Cardiac fibroblast (primary cell): ENCODE results near the gene CD9.
A peak's percentile ranks its signal among the peaks of the same experiment; 100 is the strongest.

Experiments
- DNase-seq, 2 donors: peaks; one replicate each; pipeline versions ENCODE4 v3.0.0 to v3.0.0-alpha.2; 2010; ENCODE audit warnings: low read depth in 2 of 2
- H3K4me3 ChIP-seq, 2 donors: replicated peaks in 1 of 2; 1 replicate in 1 of 2; 2 replicates in 1 of 2; pipeline ENCODE4 v1.5.1; 2011; ENCODE audit warnings: low read depth in 2 of 2, low read length in 2 of 2, mild to moderate bottlenecking in 2 of 2, moderate library complexity in 1 of 2
- TF ChIP-seq, protein P1 (sequence below): IDR thresholded peaks from one replicate; pipeline ENCODE4 v1.5.1; 2011; ENCODE audit warnings: low read depth, mild to moderate bottlenecking, low read length, inconsistent platforms

CD9 gene

DNA sequence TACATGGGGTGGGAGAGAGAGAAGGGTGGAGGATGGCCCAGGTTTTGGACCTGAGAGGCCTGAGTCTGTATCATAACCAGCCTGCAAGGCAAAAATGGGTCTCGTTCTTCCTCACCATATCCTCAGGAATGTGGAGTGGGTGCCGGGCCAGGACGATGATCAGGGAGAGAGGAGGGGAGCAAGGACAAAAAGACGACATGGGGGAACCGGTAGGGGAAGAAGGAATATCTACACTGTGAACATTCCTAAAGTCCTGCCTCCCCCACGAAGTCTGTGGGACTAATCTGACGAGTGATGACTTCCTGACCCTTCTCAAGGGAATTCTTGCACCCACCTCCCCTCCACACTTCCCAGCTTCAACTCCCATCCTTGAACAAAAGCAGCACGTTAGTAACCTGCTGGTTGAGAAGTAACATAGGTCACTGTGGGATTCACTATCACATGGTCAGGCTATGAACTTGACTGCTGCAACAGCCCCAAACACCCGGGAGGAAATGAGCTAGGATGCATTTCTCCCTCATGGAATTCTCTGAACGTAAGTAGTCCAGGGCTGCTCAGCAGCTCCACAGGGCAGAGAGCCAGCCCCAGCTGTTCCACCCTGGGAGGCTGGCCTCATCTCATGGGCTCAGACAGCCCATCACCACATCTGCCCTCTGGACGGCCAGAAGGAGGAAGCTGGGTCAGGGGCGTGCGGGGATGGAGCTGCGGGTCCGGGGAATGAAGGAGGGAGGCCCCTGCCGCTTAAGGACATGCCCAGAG lies 38.9 kb upstream of the CD9 start:
- peak; percentile 73 to 96 for DNase-seq
- no peak overlapping the region for H3K4me3 ChIP-seq
- TF ChIP-seq, protein P1, sequence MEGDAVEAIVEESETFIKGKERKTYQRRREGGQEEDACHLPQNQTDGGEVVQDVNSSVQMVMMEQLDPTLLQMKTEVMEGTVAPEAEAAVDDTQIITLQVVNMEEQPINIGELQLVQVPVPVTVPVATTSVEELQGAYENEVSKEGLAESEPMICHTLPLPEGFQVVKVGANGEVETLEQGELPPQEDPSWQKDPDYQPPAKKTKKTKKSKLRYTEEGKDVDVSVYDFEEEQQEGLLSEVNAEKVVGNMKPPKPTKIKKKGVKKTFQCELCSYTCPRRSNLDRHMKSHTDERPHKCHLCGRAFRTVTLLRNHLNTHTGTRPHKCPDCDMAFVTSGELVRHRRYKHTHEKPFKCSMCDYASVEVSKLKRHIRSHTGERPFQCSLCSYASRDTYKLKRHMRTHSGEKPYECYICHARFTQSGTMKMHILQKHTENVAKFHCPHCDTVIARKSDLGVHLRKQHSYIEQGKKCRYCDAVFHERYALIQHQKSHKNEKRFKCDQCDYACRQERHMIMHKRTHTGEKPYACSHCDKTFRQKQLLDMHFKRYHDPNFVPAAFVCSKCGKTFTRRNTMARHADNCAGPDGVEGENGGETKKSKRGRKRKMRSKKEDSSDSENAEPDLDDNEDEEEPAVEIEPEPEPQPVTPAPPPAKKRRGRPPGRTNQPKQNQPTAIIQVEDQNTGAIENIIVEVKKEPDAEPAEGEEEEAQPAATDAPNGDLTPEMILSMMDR, result no peak

DNA sequence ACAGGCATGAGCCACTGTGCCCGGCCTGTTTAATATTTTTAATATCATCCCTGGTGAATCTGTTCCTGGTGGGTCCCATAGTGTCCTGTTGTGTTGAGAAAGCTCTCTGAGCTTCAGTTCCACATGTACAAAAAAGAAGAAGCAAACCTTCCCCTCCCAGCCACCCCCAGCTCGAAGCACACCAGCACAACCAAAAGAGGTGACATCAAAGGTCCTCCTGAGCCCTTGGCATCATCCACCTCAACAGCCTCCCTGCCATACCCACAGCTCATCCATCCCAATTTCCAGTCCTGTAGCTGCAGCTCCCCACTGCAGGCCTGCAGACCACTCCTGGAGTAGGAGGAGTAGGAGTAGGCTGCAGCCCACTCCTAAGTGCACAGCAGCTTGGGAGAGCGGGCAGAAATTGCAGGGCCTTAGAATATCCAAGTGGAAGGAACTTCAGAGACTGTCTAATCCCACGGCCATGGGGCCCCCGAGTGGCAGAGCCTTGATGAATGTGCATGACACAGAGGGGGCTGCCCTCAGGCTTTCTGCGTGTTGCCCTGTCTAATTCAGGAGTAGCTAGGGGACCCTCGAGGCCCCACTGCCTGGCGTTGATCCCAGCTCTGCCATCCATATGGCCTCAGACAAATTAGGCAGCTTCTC lies 36.7 kb upstream of the CD9 start:
- no peak for DNase-seq
- no peak overlapping the region for H3K4me3 ChIP-seq
- TF ChIP-seq, protein P1, result no peak

DNA sequence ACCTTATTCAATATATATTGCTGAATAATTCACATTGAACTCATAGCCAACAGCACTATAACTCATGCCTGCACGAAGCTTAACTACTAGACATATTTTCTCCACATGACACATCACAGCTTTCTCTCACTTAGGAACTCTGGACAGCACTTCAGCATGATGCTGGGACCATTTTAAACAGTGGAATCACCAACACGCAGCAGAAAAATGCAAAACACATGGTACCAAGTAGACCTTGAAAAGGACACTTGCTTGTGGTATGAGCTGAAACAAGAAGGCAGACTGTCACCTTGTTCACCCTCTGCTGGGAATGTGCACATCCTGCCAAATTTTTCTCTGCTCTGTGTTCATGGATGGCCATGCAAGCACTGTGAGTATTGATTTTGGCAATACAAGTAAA lies 34.8 kb upstream of the CD9 start:
- TF ChIP-seq, protein P1, result no peak
- H3K4me3 ChIP-seq, result no peak overlapping the region
- DNase-seq, result no peak

DNA sequence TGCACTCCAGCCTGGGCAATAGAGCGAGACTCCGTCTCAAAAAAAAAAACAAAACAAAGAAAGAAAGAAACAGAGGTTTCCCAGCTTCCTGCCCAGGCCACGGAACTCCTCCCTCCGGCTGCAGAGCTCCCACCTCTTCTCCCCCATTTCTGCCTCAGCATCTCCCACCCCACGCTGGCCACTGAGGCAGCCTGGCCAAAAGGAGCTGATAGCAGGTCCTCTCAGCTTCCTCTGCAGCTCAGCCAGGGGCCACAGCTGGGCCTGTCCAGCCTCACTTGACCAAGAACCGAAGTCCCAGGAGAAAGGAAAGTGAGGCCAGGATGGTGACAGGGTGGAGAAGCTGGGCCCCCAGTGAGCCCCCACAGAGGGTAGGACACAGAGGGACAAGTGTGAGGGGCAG lies 33.4 kb upstream of the CD9 start:
- TF ChIP-seq, protein P1, result no peak
- no peak for DNase-seq
- no peak overlapping the region for H3K4me3 ChIP-seq

DNA sequence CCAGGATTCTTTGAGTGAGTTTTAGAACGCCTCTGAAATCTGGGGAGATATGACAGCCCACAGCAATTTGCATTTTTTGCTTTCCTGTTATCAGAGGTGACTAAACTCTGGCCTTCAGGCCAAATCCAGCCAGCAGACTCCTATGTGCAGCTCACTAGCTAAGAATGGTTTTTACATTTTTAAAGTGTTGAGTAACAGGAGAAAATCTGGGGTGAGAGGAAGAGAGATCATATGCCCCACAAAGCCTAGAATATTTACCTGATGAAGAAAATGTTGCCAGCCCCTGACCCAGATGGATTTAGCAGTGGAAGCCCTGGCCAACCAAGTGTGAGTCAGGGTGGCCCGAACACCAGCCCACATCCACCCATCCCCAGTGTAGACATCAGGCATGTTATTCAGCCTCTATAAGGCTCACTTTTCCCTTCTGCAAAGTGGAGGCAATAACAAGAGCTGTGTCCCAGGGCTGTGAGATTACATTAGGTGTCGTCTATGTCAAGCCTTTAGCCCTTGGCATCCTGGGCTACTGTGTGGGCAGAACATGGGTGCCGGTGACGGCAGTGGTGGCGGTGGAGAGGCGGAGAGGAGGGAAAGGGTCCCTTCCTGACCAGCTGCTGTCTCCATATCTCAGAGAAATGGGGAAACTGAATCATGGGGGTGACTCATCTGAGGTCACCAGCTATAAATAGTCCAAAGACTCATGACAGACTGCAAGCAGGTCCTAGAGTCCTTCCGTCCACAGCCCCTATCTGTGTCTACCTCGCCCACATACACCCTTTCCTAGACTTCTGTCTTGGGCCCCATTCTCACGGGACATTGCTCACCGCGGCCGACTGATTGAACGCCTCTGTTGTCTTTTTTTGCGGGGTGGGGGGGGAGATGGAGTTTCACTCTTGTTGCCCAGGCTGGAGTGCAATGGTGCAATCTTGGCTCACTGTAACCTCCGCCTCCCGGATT lies 32.6 kb upstream of the CD9 start:
- no peak overlapping the region for H3K4me3 ChIP-seq
- DNase-seq, result peak; percentile 96 to 98
- TF ChIP-seq, protein P1, result no peak

DNA sequence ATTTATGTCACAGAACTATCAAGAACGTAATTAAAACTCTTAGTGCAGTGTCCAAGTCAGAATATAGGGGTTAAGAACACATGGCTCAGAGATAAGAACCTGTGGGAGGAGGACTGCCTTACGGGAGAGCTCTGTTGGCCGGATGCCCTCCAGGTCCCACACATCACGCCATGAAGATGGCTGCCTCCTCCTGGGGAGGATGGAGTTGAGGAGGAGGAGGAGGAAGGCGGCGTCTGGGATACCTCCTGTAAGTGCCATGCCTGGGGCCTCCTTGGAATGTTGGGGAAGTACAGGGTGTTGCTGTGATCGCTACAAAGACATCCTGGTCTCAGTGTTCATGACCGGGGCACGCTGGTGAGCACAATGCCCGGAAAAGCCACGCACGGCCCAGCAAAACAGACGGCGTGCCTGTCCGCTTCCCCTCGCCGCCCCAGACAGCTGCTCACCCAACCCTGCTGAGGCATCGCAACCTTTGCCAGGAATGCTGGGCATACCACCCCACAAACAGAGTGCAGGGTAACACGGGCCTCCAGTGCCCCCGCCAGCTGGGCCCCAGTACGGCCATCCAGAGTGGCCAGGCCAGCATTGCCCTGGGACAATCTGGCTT lies 28.7 kb upstream of the CD9 start:
- H3K4me3 ChIP-seq, result no peak overlapping the region
- DNase-seq, result peak; percentile 38 to 74
- TF ChIP-seq, protein P1, result no peak
